Measurements from ENCODE around the gene ELP4.

The ELP4 gene

GRCh38 chr11:31802990-31803812, 293.6 kb downstream of the ELP4 start:
- DNase-seq = no peak

- no peak for DNase-seq
Measured at GRCh38 chr11:31803813-31804311, 294.3 kb downstream of the ELP4 start.

- DNase-seq = no peak
Measured at GRCh38 chr11:31804312-31805036, 294.9 kb downstream of the ELP4 start.

GRCh38 chr11:31805037-31805628, 295.6 kb downstream of the ELP4 start:
- DNase-seq = no peak

GRCh38 chr11:31805629-31806185, 296.1 kb downstream of the ELP4 start:
- DNase-seq = no peak

- no peak for DNase-seq
Measured at GRCh38 chr11:31806186-31806927, 296.8 kb downstream of the ELP4 start.

- DNase-seq = no peak
Measured at GRCh38 chr11:31806928-31807798, 297.6 kb downstream of the ELP4 start.

GRCh38 chr11:31807799-31808667, 298.5 kb downstream of the ELP4 start:
- no peak for DNase-seq

GRCh38 chr11:31808721-31809540, 299.4 kb downstream of the ELP4 start:
- DNase-seq = peak; percentile 84

GRCh38 chr11:31809541-31809856, 299.9 kb downstream of the ELP4 start:
- DNase-seq = no peak

GRCh38 chr11:31809857-31810778, 300.6 kb downstream of the ELP4 start:
- DNase-seq = peak; percentile 74

- DNase-seq = peak; percentile 100
Measured at GRCh38 chr11:31810779-31811647, 301.4 kb downstream of the ELP4 start, which contains the start of gene PAX6. TSS of gene PAX6 (minus strand) at chr11:31811322. CDS start at chr11:31806411, 4,911 bp downstream.

- peak; percentile 71 for DNase-seq
Measured at GRCh38 chr11:31812383-31813381, 303.1 kb downstream of the ELP4 start.

GRCh38 chr11:31813391-31814175, 304.0 kb downstream of the ELP4 start:
- DNase-seq = peak; percentile 37

GRCh38 chr11:31814176-31814868, 304.8 kb downstream of the ELP4 start:
- no peak for DNase-seq
